Measurements from ENCODE around the gene PRPH2. TPM values are rescaled to one million over a fixed set of nuclear protein-coding genes. Genes with fewer than 3 reads are reported as not detected.
"Not testable (repeated sequence)": the region's sequence is repeated elsewhere in the genome, so short reads cannot be mapped to it uniquely, and the experiment has no call there.

Gene PRPH2
- total RNA-seq, 2 experiments from 2014 or later = 0.06 TPM; not detected in 1

GRCh38 chr6:42745640-42746462, 23.5 kb upstream of the PRPH2 start, which contains the start of gene TBCC:
Gene TBCC (minus strand): TSS chr6:42746103. CDS start chr6:42746073, 30 bp downstream.
- CTCF ChIA-PET = interaction anchor here (0.7 to 2.8 kb wide), 5 partner anchors 19 to 38 kb away, joined by 3 to 11 read pairs (median 4); partner anchors contain the start of gene BICRAL
- POLR2A ChIA-PET = interaction anchor here (0.7 to 4.3 kb wide), 11 partner anchors 13 to 293 kb away, joined by 3 to 67 read pairs (median 5); partner anchors contain the start of genes BICRAL and RPL7L1

DNA sequence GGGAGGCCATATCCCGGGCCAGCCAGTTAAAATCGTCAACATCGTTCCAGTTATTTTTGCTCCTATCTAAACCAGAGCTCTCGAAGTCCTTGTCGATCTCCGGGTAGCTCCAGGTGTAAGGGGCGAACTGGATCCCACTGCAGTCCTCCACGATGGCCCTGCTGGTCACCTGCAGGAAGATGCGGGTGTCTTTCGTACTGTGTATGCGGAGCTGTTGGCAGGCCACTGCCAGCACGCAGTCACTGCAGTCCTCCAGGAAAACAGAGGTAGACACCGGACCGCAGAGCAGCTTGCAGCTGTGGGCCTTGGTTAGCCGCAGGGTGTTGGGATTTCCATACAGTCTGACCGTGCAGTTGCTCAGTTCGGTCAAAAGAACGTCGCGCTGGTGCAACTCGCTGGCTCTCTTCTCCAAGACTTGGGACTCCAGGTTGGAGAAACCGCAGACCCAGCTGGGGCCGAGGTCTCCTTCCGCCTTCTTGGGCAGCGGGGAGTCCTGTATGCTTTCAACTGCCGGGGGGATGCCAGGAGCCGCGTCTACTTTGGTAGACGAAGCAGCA, 22.8 kb upstream of the PRPH2 start:
- ChIA-PET CTCF (interaction anchor here (1.0 to 2.8 kb wide), 4 partner anchors 18 to 37 kb away, joined by 3 to 11 read pairs (median 6); partner anchors contain the start of gene BICRAL), POLR2A (interaction anchor here (0.6 to 4.3 kb wide), 6 partner anchors 18 to 173 kb away, joined by 3 to 67 read pairs (median 7); partner anchors contain the start of gene BICRAL)

- ChIA-PET CTCF (interaction anchor here (0.7 to 2.8 kb wide), 4 partner anchors 18 to 122 kb away, joined by 4 to 9 read pairs (median 5); partner anchors contain the start of gene BICRAL), POLR2A (interaction anchor here (0.6 to 4.3 kb wide), 4 partner anchors 17 to 146 kb away, joined by 5 to 67 read pairs (median 7); partner anchors contain the start of gene BICRAL)
Measured at GRCh38 chr6:42744351-42744893, 22.0 kb upstream of the PRPH2 start.

GRCh38 chr6:42742116-42742894, 19.9 kb upstream of the PRPH2 start:
- POLR2A ChIA-PET = interaction anchor here (0.5 kb wide), 1 partner anchor 9 kb away, joined by 3 read pairs; no protein-coding TSS in a partner anchor

DNA sequence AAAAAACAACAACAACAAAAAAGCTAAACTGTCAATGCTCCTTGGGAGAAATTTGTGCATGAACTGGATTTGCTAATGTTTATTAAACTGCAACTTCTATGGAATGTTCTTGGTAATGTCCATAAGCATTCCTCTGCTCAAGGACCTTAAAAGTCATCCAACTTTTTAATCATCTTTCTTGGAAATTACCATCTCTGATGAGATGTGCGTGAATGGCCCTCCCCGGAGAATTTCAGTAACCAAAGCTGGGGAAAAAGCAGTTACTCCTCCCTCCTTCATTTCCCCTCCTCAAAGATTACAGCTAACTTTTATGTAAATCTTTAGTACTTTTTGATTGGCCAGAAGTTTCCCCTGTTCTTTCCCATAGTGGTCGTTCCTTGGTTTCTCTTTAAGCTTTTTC, 18.3 kb upstream of the PRPH2 start:
- POLR2A ChIA-PET = interaction anchor here (0.5 to 1.5 kb wide), 2 partner anchors 13 to 91 kb away, joined by 3 read pairs; no protein-coding TSS in a partner anchor

More at GRCh38 chr6:42742116-42742894, 19.9 kb upstream of the PRPH2 start:
- CTCF ChIA-PET = interaction anchor here (0.9 kb wide), 1 partner anchor 15 kb away, joined by 4 read pairs; no protein-coding TSS in a partner anchor

GRCh38 chr6:42735976-42736375, 13.6 kb upstream of the PRPH2 start:
- POLR2A ChIA-PET = no interaction called here
- CTCF ChIA-PET = no interaction called here

More for the DNA sequence above, 18.3 kb upstream of the PRPH2 start:
- CTCF ChIA-PET = interaction anchor here (0.6 kb wide), 3 partner anchors 15 to 90 kb away, joined by 3 to 4 read pairs (median 3); no protein-coding TSS in a partner anchor

DNA sequence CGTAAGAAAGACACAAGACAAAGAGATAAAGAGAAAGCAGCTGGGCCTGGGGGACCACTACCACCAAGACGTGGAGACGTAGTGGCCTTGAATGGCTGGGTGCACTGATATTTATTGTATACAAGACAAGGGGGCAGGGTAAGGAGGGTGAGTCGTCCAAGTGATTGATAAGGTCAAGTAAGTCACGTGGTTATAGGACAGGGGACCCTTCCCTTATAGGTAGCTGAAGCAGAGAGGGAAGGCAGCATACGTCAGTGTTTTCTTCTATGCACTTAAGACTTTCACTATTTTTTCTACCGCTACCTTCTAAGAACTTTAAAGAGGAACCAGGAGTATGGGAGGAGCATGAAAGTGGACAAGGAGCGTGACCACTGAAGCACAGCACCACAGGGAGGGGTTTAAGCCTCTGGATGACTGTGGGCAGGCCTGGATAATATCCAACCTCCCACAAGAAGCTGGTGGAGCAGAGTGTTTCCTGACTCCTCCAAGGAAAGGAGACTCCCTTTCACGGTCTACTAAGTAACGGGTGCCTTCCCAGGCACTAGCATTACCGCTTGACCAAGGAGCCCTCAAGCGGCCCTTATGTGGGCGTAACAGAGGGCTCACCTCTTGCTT, 11.6 kb upstream of the PRPH2 start:
- POLR2A ChIA-PET, CTCF ChIA-PET: not testable (repeated sequence)

GRCh38 chr6:42729731-42730130, 7.3 kb upstream of the PRPH2 start:
- ChIA-PET CTCF (interaction anchor here (1.1 to 1.8 kb wide), 2 partner anchors 68 to 172 kb away, joined by 3 to 5 read pairs; no protein-coding TSS in a partner anchor), POLR2A (no interaction called here)

DNA sequence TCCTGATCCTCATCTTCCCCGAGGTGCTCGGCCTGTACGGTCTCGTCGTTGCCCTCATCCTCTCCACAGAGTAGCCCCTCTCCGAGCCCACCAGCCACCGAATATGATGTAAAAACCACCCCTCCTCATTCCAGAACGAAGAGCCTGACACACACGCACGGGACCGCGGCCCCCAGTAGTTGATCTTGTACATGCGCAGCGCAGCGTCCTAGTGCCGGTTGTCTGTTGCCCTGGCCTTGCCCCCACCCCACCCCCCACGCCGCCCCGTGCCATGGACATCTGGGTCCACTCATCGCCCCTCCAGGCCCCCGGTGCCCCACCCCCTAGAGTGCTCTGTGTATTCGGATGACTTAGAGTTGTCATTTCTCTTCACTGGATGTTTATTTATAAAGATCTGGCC, 5.2 kb upstream of the PRPH2 start:
- POLR2A ChIA-PET = interaction anchor here (0.7 to 2.1 kb wide), 4 partner anchors 13 to 66 kb away, joined by 3 to 14 read pairs (median 4); partner anchors contain the start of gene TBCC
- CTCF ChIA-PET = interaction anchor here (0.6 to 2.3 kb wide), 5 partner anchors 15 to 146 kb away, joined by 3 to 12 read pairs (median 4); partner anchors contain the start of gene TBCC

DNA sequence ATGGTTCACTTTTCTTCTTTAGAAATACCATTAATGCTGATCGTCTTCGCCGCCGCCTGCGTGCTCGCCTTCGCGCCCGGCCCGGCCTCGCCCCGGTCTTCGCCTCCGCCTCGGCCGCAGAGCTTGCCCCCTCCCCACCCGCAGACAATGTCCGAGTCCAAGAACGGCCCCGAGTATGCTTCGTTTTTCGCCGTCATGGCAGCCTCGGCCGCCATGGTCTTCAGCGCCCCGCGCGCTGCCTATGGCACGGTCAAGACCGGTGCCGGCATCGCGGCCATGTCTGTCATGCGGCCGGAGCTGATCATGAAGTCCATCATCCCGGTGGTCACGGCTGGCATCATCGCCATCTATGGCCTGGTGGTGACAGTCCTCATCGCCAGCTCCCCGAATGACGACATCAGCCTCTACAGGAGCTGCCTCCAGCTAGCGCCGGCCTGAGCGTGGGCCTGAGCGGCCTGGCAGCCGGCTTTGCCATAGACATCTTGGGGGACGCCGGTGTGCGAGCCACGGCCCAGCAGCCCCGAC, 4.8 kb upstream of the PRPH2 start:
- ChIA-PET POLR2A (interaction anchor here (0.6 to 2.1 kb wide), 10 partner anchors 13 to 502 kb away, joined by 3 to 14 read pairs (median 4); partner anchors contain the start of genes BICRAL, RPL7L1 and TBCC), CTCF (interaction anchor here (0.6 to 2.3 kb wide), 7 partner anchors 15 to 174 kb away, joined by 3 to 12 read pairs (median 4); partner anchors contain the start of gene TBCC)

DNA sequence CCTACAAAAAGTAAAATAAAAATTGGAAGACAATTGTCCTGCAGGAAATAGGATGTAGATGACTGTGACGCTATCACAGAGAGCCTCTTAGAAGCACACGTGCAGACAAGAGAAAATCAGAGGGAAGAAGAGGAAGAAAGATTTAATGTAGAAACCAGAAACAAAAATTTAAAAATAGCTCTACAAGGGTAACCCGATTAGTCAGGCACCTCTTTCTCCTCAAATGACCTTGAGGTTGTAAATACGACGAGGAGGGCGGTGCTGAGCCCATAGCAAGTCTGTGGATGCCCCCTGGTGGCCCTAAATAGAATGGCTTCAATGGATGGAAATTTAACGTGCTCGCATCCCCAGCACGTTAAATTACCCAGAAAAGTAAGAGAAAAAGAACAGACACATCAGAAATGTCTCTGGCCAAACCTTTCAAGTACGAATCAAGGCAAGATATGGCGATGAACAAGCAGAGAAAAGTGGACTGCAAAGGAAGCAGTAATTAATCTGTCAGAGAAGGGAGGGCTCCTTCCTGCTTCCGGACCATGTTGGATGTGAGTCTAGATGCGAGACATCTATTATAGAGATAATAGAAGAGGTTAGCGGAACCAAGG, 4.2 kb upstream of the PRPH2 start:
- ChIA-PET CTCF (interaction anchor here (0.6 to 2.3 kb wide), 16 partner anchors 9 to 175 kb away, joined by 3 to 12 read pairs (median 4); partner anchors contain the start of gene TBCC), POLR2A (interaction anchor here (0.6 to 2.1 kb wide), 9 partner anchors 19 to 501 kb away, joined by 3 to 14 read pairs (median 4); partner anchors contain the start of genes BICRAL, RPL7L1 and TBCC)

GRCh38 chr6:42726026-42726425, 3.6 kb upstream of the PRPH2 start:
- POLR2A ChIA-PET = interaction anchor here (1.0 to 2.1 kb wide), 5 partner anchors 21 to 154 kb away, joined by 3 to 14 read pairs (median 3); partner anchors contain the start of genes BICRAL and RPL7L1
- CTCF ChIA-PET = interaction anchor here (0.6 to 2.3 kb wide), 15 partner anchors 8 to 175 kb away, joined by 3 to 12 read pairs (median 4); partner anchors contain the start of gene TBCC

GRCh38 chr6:42724825-42725224, 2.4 kb upstream of the PRPH2 start:
- CTCF ChIA-PET = no interaction called here
- POLR2A ChIA-PET = no interaction called here

GRCh38 chr6:42720739-42721138, 1.7 kb downstream of the PRPH2 start:
- ChIA-PET POLR2A (no interaction called here), CTCF (no interaction called here)

DNA sequence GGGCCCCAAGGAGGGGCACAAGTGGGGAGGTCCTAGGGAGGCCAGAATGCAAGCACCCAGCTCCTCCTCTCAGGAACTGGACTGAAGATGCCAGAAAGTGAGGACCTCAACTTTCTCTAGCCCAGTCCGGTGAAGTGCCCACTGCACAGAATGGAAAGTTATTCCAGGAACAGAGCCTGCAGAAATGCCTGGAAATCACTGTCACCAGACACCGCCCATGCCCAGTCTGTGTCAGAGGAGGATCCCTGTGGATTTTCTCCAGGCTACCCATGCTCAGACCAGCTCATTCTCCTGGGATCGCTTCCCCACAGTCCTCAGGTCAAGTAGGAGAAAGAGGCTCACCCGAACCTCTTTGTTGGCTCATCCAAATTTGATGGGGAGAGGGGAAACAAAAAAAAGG, 6.5 kb downstream of the PRPH2 start:
- POLR2A ChIA-PET = no interaction called here
- CTCF ChIA-PET = no interaction called here

DNA sequence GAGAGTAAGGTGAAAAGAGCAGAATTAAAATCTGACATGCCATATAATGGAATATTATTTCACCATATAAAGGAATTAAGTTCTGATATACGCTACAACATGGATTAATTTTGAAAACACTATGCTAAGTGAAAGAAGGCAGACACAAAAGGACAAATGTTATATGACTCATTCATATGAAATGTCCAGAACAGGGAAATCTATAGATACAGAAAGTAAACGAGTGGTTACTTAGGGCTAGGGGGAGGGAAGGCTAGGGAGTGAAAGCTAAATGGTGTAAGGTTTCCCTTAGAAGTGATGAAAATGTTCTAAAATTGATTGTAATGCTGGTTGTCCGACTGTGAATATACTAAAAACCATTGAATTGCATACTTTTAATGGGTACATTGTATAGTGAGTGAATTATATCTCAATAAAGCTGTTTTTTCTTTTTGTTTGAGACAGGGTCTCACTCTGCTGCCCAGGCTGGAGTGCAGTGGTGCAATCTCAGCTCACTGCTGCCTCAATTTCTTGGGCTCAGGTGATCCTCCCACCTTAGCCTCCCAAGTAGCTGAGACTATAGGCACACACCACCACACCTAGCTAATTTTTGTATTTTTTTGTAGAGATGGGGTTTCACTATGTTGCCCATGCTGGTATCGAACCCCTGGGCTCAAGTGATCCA, 8.2 kb downstream of the PRPH2 start:
- POLR2A ChIA-PET = no interaction called here
- CTCF ChIA-PET = interaction anchor here (1.0 kb wide), 1 partner anchor 12 kb away, joined by 4 read pairs; no protein-coding TSS in a partner anchor
